OCI-LY1 (cell line): ENCODE results near the gene ZMYM5.

Experiments
- H2AFZ ChIP-seq: fragments of 200-600 bp; sonication (generic), shearing (Covaris generic); 2 replicates; pipeline ENCODE4 v1.6.0; 2014; ENCODE audit warnings: antibody characterized with exemption, mild to moderate bottlenecking, low read length
- H3F3A ChIP-seq: fragments of 200-600 bp; sonication (generic), shearing (Covaris generic); 2 replicates; pipeline ENCODE4 v1.6.0; 2014; ENCODE audit warnings: mild to moderate bottlenecking, antibody characterized with exemption, low read length, moderate library complexity; ENCODE audit not compliant: insufficient read depth
- H3K27ac ChIP-seq: fragments of 200-600 bp; sonication (generic); 2 replicates; pipeline ENCODE4 v1.5.1; 2014; ENCODE audit warnings: low read length, mixed run types, mild to moderate bottlenecking, low read depth; ENCODE audit not compliant: poor library complexity, severe bottlenecking
- H3K27me3 ChIP-seq: fragments of 200-600 bp; sonication (generic); 2 replicates; pipeline ENCODE4 v1.6.0; 2014; ENCODE audit warnings: antibody characterized with exemption, mild to moderate bottlenecking, low read length, moderate library complexity; ENCODE audit not compliant: insufficient read depth
- H3K36me3 ChIP-seq: fragments of 200-600 bp; sonication (generic); 2 replicates; pipeline ENCODE4 v1.6.1; 2014; ENCODE audit warnings: mild to moderate bottlenecking, antibody characterized with exemption, low read length, moderate library complexity, mixed read lengths; ENCODE audit not compliant: insufficient read depth
- H3K4me1 ChIP-seq: fragments of 200-600 bp; sonication (generic); 2 replicates; pipeline ENCODE4 v1.5.1; 2014; ENCODE audit warnings: mild to moderate bottlenecking, low read length, moderate library complexity; ENCODE audit not compliant: insufficient read depth, severe bottlenecking
- H3K4me2 ChIP-seq: fragments of 200-600 bp; sonication (generic), shearing (Covaris generic); 2 replicates; pipeline ENCODE4 v1.6.1; 2014; ENCODE audit warnings: low read length
- H3K4me3 ChIP-seq: fragments of 200-600 bp; sonication (generic); 2 replicates; pipeline ENCODE4 v1.5.1; 2014; ENCODE audit warnings: low read length, low read depth, mild to moderate bottlenecking, mixed read lengths; ENCODE audit not compliant: poor library complexity, severe bottlenecking
- H3K79me2 ChIP-seq: fragments of 200-600 bp; shearing (Covaris generic); 2 replicates; pipeline ENCODE4 v1.6.1; 2016; ENCODE audit warnings: mixed run types, low read length, mixed read lengths; ENCODE audit not compliant: insufficient read depth
- H3K9ac ChIP-seq: fragments of 200-600 bp; sonication (generic), shearing (Covaris generic); 2 replicates; pipeline ENCODE4 v1.6.1; 2014; ENCODE audit warnings: mild to moderate bottlenecking, low read length, mixed read lengths
- H3K9me2 ChIP-seq: fragments of 200-600 bp; sonication (generic), shearing (Covaris generic); 2 replicates; pipeline ENCODE4 v1.6.1; 2014; ENCODE audit warnings: low read depth, mild to moderate bottlenecking, low read length, mixed read lengths
- H3K9me3 ChIP-seq: fragments of 200-600 bp; shearing (Covaris generic); 2 replicates; pipeline ENCODE4 v1.6.1; 2014; ENCODE audit warnings: low read length, mixed read lengths
- H4K20me1 ChIP-seq: fragments of 200-600 bp; sonication (generic), shearing (Covaris generic); 2 replicates; pipeline ENCODE4 v1.6.0; 2016; ENCODE audit warnings: mild to moderate bottlenecking, low read length; ENCODE audit not compliant: insufficient read depth
- CTCF ChIP-seq: fragments of 200-600 bp; sonication (generic), shearing (Covaris generic); IDR thresholded peaks from 2 replicates; pipeline ENCODE4 v1.5.1; 2017; ENCODE audit warnings: mild to moderate bottlenecking, antibody characterized with exemption, low read length, moderate library complexity, mixed read lengths
- EZH2 ChIP-seq: fragments of 200-600 bp; sonication (generic), shearing (Covaris generic); IDR thresholded peaks from 2 replicates; pipeline ENCODE4 v1.8.0; 2017; ENCODE audit warnings: borderline replicate concordance, mixed run types, mild to moderate bottlenecking, antibody characterized with exemption, low read length, moderate library complexity, mixed read lengths

ZMYM5 gene

GRCh38 chr13:19845758-19846157 is 17.7 kb downstream of the ZMYM5 start:
- TF ChIP-seq EZH2 (no peak), CTCF (no peak)
- Histone ChIP-seq H3K9ac (no peak overlapping the region), H3F3A (no peaks in the 10 kb centered on the region; the same call in none of the 2 replicates), H3K79me2 (peaks cover 15% of the 10 kb centered on the region), H3K27ac (no peak overlapping the region), H3K4me3 (no peak overlapping the region), H4K20me1 (no peaks in the 10 kb centered on the region), H3K27me3 (no peaks in the 10 kb centered on the region), H3K9me2 (no peaks in the 10 kb centered on the region), H3K36me3 (peaks cover 55% of the 10 kb centered on the region), H2AFZ (no peak overlapping the region), H3K4me2 (no peak overlapping the region), H3K9me3 (no peaks in the 10 kb centered on the region), H3K4me1 (no peaks in the 10 kb centered on the region)

- Histone ChIP-seq H3K9me3 (no peaks in the 10 kb centered on the region), H3K9ac (no peak overlapping the region), H3K79me2 (no peaks in the 10 kb centered on the region), H3K4me3 (no peak overlapping the region), H3K9me2 (no peaks in the 10 kb centered on the region), H3K4me2 (no peak overlapping the region), H3K27ac (no peak overlapping the region), H3K36me3 (peaks cover 51% of the 10 kb centered on the region; the same call in 1 of the 2 replicates), H4K20me1 (no peaks in the 10 kb centered on the region), H3K27me3 (no peaks in the 10 kb centered on the region), H3F3A (no peaks in the 10 kb centered on the region), H2AFZ (no peak overlapping the region), H3K4me1 (no peaks in the 10 kb centered on the region)
- TF ChIP-seq EZH2 (no peak), CTCF (no peak)
Measured at GRCh38 chr13:19838865-19839275, 24.6 kb downstream of the ZMYM5 start.

GRCh38 chr13:19836472-19836871 is 27.0 kb downstream of the ZMYM5 start:
- no peak overlapping the region for H3K4me2 ChIP-seq
- no peak overlapping the region for H3K9ac ChIP-seq
- H3F3A ChIP-seq = no peaks in the 10 kb centered on the region
- no peaks in the 10 kb centered on the region for H3K9me2 ChIP-seq
- no peaks in the 10 kb centered on the region for H3K4me1 ChIP-seq
- no peaks in the 10 kb centered on the region for H4K20me1 ChIP-seq
- no peak overlapping the region for H2AFZ ChIP-seq
- no peak overlapping the region for H3K4me3 ChIP-seq
- H3K9me3 ChIP-seq = no peaks in the 10 kb centered on the region
- H3K27ac ChIP-seq = no peak overlapping the region
- H3K36me3 ChIP-seq = peaks cover 56% of the 10 kb centered on the region; the same call in 1 of the 2 replicates
- no peak for TF ChIP-seq EZH2
- H3K27me3 ChIP-seq = no peaks in the 10 kb centered on the region
- H3K79me2 ChIP-seq = no peaks in the 10 kb centered on the region

GRCh38 chr13:19834704-19835103 is 28.7 kb downstream of the ZMYM5 start:
- H3F3A ChIP-seq = no peaks in the 10 kb centered on the region
- no peaks in the 10 kb centered on the region for H3K79me2 ChIP-seq
- no peak overlapping the region for H3K4me3 ChIP-seq
- H3K36me3 ChIP-seq = peaks cover 55% of the 10 kb centered on the region; the same call in 1 of the 2 replicates
- no peaks in the 10 kb centered on the region for H3K4me1 ChIP-seq
- H2AFZ ChIP-seq = no peak overlapping the region
- H3K9me2 ChIP-seq = no peaks in the 10 kb centered on the region
- no peak overlapping the region for H3K4me2 ChIP-seq
- no peak for TF ChIP-seq CTCF
- no peak for TF ChIP-seq EZH2
- H3K9me3 ChIP-seq = no peaks in the 10 kb centered on the region
- no peaks in the 10 kb centered on the region for H4K20me1 ChIP-seq
- no peak overlapping the region for H3K9ac ChIP-seq
- H3K27ac ChIP-seq = no peak overlapping the region
- H3K27me3 ChIP-seq = no peaks in the 10 kb centered on the region
